RWPE1 (cell line): ENCODE results near the gene DAPP1.

Experiments
- CTCF ChIA-PET: fragments of 350-600 bp; sonication (Branson Sonifier 250); formaldehyde crosslinking; extraction: SDS; loops from one replicate; lab custom pipeline; 2021; lab: Yijun Ruan, JAX
- POLR2A ChIA-PET: fragments of 400-600 bp; formaldehyde crosslinking; extraction: SDS; loops from one replicate; lab custom pipeline; 2020; ENCODE audit warnings: antibody characterized with exemption; ENCODE audit not compliant: low non-redundant PET; lab: Yijun Ruan, JAX
- DNase-seq: peaks from one replicate; pipeline ENCODE4 v3.0.0; 2012; ENCODE audit warnings: low spot score
- H3K27ac ChIP-seq: fragments of 450-650 bp; 2 replicates; pipeline ENCODE4 v1.5.1; 2017
- CTCF ChIP-seq: fragments of 450-650 bp; conservative IDR thresholded peaks from 2 replicates; pipeline ENCODE4 v1.5.1; 2017; ENCODE audit warnings: low read depth, mild to moderate bottlenecking

DAPP1 gene

GRCh38 chr4:99845708-99846469 is 29.3 kb downstream of the DAPP1 start:
- POLR2A ChIA-PET, result no interaction called here
- no peak for DNase-seq
- H3K27ac ChIP-seq, result no peak overlapping the region
- TF ChIP-seq CTCF, result no peak
- CTCF ChIA-PET, result interaction anchor here (1.1 kb wide), 1 partner anchor 9 kb away, joined by 5 read pairs; no protein-coding TSS in a partner anchor

GRCh38 chr4:99846891-99847290 is 30.3 kb downstream of the DAPP1 start:
- ChIA-PET POLR2A (no interaction called here), CTCF (no interaction called here)
- H3K27ac ChIP-seq, result no peak overlapping the region
- no peak for TF ChIP-seq CTCF
- DNase-seq, result no peak

GRCh38 chr4:99847362-99847976 is 30.8 kb downstream of the DAPP1 start:
- ChIA-PET POLR2A (no interaction called here), CTCF (interaction anchor here (0.6 kb wide), 1 partner anchor 13 kb away, joined by 3 read pairs; no protein-coding TSS in a partner anchor)
- no peak overlapping the region for H3K27ac ChIP-seq
- no peak for DNase-seq
- no peak for TF ChIP-seq CTCF

GRCh38 chr4:99848591-99849001 is 32.0 kb downstream of the DAPP1 start:
- CTCF ChIA-PET, result interaction anchor here (0.6 kb wide), 1 partner anchor 253 kb away, joined by 4 read pairs; no protein-coding TSS in a partner anchor
- H3K27ac ChIP-seq, result no peak overlapping the region

GRCh38 chr4:99852199-99852749 is 35.6 kb downstream of the DAPP1 start:
- POLR2A ChIA-PET, result no interaction called here
- CTCF ChIA-PET, result interaction anchor here (1.4 kb wide), 1 partner anchor 13 kb away, joined by 4 read pairs; no protein-coding TSS in a partner anchor
- no peak for DNase-seq
- no peak overlapping the region for H3K27ac ChIP-seq
- TF ChIP-seq CTCF, result no peak

More at GRCh38 chr4:99848591-99849001, 32.0 kb downstream of the DAPP1 start:
- POLR2A ChIA-PET, result no interaction called here
- TF ChIP-seq CTCF, result no peak
- no peak for DNase-seq

GRCh38 chr4:99853190-99853589 is 36.6 kb downstream of the DAPP1 start:
- POLR2A ChIA-PET, result no interaction called here
- DNase-seq, result no peak
- TF ChIP-seq CTCF, result no peak
- no peak overlapping the region for H3K27ac ChIP-seq
- CTCF ChIA-PET, result no interaction called here
